T-helper 1 cell (primary cell): Measurements from ENCODE around the gene PDE6H.

Experiments used
- DNase-seq, 5 donors: peaks; one replicate each; pipeline ENCODE4 v3.0.0-alpha.2; 2012 to 2020
- total RNA-seq, 4 donors: gene quantifications; one replicate each; lab custom pipeline; 2026; lab: John Stamatoyannopoulos, UW

Gene PDE6H
- total RNA-seq = 0 reads per million in 4 donors

DNA sequence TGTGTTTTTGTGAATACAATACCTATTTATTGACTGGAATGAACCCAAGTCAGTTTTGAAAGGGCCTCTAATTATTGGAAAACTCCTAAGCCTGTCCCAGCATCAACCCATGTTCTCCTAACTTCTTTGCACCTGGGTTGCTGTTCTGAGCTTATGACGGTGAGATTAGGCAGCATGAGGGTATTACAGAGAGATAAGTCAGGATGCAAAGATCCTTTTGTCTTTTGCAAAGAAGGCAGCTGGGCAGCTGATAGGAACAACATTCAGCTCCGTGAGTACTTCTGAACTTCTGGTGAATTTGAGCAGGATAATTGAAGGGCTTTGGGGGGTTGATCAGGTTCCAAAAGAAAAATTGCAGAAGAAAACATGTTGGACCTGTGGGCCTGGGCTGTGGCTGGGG lies at the start of gene PDE6H:
Gene PDE6H (plus strand): TSS at position 227 of the 400 bp plus-strand sequence. CDS start 4,971 bp downstream, outside the sequence.
- no peak for DNase-seq

DNA sequence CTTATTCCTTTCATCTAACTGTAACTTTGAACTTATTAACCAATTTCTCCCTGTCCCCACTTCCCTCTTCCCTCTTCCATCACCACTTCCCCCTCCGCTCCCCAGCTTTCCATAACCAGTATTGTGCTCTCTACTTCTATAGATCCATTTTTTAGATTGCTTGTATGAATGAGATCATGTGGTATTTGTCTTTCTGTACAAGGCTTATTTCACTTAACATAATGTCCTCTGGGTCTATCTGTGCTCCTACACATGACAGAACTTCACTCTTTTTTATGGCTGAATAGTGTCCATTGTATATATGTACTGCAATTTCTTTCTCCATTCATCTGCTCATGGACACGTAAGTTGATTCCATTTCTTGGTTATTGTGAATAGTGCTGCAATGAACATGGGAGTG lies 48.9 kb upstream of the PDE6H start:
- no peak for DNase-seq

DNA sequence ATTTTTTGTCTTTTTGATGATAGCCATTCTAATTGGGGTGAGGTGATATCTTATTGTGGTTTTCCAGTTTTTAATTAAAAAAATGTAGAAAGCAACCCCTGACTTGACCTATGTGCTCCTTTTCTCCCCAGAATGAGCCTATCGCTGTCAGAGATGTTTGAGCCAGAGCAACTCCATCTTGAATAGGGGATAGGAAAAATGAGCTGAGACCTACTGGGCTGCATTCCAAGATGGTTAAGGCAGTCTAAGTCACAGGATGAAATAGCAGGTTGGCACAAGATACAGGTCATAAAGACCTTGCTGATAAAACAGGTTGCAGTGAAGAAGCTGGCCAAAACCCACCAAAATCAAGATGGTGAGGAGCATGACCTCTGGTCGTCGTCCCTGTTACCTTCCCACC lies 48.3 kb upstream of the PDE6H start:
- DNase-seq = no peak

DNA sequence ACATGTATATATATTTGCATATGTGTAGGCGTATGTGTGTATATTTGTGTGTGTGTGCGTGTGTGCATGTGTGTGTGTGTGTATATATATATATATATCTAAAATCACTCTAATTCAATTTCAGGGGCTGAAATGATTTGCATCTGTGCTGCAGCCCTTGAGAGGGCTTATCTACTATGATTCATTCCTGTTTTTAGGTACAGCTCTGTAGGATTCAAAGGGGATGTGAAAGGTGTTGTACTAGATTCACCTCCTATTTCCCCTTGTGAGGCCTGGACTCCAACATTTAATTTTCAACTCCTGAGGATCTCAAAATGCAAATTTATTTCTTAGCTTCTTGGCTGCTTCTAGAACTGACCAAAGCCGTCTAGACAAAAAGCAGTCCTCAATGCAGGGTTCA lies 45.6 kb upstream of the PDE6H start:
- no peak for DNase-seq

DNA sequence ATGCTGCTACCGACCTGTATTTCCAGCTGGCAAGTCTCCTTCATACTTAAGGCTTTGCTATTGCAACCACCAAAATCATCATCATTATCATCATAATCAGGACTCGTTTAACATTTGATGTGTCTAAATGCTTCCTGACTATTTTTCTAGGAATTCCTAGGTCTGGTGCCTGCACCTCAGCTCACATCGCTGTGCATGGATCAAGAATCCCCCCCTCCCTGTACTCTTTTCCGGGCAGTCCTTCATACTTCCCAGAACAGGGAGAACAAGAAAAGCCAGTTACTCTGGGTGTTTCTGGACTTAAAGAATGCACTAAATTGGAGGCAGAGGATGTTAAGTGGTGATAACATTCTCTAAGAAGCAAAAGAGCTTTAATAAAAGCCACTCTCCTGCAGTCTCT lies 43.9 kb upstream of the PDE6H start:
- no peak for DNase-seq

DNA sequence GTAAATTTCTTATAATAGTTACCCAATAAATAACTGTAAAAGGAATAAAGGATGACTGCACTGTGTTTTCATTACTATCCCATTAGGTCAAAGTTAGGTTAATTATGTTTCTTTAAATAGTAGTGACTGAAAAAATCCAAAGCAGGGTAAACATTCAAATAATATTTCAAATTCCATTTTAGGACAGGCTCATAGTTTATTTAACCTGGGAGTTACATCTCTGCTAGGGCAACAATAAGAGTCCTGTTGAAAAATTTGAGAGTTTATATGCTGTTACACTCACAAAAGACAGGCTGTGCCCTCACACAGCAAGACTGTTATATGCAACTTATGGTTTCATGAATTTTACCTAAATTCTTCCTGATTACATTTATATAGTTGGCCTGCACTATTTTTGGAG lies 42.5 kb upstream of the PDE6H start:
- no peak for DNase-seq

DNA sequence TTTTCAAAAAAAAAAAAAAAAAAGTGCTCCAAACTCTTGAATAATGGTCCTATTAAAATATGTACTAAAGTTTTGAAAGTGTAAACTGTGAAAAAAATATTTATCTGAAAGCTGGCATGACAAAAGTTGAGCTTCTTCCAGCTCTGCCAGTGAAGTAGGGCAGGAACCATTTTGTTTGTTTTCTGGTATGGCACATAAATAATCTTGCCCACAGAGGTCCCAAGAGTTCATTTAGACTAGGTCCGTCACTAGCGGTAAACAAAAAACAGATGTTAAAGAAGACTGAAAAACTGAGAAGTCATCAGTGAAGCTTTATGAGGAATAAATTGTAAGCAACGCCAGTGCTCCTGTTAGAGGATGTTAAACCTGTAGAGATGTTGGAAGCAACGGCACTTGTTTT lies 41.5 kb upstream of the PDE6H start:
- DNase-seq = no peak

DNA sequence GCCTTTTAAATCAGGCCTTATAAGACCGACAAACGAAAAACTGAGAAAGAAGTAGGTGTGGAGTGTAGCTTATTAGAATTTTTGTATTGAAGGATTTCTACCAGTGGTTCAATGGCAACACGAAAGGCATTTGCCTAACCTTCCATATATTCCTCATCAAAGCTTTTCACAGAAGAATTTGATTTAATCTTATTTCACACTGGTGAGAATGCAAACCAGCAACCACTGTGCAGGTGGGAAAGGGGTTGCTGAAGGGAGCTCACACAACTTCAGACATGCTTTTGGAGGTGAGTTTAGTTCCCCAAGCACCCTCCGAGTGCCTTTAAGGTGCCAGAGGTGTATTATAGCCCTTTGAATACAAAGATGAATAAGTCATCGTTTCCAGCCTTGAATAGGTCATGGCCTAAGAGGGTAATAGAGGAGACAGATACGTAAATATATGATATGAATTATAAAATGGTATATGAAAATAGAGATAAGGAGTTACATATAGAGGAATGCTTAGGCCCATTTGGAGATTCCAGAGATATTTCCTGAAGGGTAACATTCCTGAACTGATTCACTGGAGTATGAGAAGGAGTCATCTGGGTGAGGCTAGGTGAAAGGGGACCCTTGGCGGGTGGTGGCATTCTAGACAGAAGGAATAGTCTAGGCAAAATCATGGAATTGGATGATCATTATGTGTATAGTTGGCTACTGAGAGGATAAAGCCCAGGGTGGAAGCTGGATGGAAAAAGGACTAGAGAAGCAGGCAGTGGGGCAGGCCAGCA lies 40.9 kb upstream of the PDE6H start:
- no peak for DNase-seq

DNA sequence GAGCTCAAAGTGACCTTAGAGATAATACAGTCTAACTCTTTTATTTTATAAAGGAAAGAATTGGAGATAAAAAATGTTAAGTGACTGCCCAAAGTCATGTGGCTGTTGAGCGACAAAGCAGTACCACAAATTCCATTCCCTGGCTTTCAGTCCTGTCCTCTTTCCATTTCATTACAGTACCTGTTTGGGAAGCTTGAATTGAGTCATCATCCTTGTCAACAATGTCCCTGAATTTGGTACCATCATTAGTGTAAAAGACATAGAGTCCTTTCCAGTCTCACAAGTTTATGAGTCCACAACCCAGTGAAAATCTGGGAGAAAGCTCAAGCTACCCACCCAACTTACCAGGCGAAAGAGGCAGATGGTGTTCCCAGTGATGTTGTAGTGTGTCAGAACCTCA lies 38.3 kb upstream of the PDE6H start:
- DNase-seq = no peak

DNA sequence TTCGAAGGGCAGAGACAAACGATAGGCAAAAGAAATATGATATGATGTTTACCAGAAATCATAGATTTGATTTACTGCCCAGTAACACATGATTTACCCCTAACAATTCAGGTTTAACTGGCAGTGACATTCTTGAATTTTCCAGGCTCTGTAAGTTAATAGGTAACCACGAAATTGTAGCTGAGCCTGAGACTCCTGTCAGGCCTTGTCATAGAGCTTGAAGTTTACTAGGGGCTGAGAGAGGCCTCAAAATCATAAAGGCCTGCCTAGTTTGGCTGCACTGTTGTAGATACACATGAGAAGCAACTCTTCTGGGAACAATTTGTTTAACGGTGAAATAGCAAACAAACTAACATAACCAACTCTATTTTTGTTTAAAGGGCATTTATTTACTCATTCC lies 37.8 kb upstream of the PDE6H start:
- no peak for DNase-seq

DNA sequence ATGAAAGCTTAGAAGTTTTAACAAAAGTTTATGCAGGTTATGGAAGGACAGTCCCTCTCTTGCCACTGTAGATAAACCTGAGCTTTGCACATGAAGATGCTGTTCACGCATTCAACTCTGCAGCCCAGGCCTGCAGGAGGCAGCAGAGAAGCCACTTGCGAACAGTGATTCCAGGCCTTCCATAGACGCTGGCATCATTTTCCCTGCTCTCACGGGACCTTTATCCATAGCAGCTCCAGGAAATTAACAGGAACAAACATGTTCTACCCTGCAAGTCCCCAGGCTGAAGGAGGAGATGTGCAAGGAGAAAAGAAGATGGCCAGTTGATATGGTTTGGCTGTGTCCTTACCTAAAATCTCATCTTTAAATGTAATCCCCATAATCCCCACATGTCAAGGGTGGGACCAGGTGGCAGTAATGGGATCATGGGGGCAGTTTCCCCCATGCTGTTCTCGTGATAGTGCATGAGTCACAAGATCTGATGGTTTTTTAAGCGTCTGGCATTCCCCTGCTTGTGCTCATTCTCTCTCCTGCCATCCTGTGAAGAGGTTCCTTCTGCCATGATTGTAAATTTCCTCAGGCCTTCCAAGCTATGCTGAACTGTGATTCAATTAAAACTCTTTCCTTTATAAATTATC lies 36.5 kb upstream of the PDE6H start:
- no peak for DNase-seq

DNA sequence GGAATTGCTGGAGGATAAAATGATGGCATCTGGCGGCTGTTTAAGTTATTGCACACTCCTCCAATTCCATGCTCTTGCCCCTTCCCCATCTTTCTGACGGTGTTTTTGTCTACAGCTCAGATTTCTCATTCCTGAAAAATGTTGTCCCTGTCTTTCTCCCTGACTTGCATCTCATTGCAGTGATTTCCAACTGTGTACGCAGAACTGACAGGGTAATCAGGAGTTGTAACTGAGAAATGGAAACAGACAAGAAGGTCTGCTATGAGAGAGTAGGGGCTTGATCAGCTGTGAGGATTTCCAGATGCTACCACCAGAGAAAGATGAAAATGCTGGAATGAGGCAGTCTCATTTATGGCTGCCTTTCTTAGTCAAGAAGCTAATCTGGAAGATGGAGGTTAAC lies 35.8 kb upstream of the PDE6H start:
- no peak for DNase-seq

DNA sequence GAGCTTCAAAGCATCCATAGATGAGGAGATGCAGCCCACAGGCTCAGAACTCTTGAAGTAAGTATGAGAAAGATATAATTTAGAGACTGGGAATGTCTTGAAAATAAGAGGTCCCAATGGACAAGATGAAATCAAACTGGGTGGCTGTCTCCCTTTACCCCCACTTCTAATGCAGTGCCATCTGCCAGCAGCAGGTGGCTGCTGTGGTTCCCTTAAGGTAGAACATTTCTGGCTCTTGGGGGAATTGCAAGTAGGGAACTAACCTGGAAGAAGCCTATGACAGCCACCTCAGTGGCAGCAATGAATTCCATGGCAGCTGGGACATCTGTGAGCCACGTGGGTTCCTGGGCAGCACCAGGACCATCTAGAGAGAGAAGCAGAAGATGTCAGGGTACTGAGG lies 35.2 kb upstream of the PDE6H start:
- DNase-seq = no peak

DNA sequence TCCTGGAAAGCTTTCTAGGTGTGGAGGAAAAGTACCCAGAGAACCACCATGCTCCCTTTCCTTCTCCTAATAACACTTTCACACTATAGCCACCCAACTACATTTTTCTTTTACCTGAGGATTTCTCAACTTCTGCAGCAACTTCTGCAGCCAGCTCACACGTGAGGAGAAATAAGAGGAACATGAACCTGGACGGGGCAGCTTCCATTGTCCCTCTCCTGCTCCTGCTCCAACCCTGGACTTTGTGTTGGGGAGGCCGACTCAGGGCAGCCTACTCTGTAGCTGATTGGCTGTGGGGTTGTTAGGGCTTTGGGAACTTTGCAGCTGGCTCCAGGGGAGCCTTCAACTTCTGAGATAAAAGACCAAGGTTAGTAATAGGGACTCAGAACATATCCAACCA lies 34.5 kb upstream of the PDE6H start, which contains the start of gene ERP27:
Gene ERP27 (minus strand): TSS at position 237 of the 400 bp plus-strand sequence. CDS start 29 bp downstream, at position 208.
- DNase-seq = no peak

DNA sequence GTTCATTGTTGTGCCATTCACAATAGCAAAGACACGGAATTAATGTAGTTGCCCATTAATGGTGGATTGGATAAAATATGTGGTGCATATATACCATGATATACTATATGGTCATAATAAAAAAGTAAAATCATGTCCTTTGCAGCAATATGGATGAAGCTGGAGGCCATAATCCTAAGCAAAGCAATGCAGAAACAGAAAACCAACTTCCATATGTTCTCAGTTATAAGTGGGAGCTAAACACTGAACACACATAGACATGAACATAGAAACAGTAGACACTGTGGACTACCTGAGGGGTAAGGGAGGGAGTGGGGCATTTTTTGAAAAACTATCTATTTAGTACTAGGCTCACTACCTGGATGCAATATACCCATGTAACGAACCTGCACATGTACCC lies 31.5 kb upstream of the PDE6H start:
- DNase-seq = no peak

DNA sequence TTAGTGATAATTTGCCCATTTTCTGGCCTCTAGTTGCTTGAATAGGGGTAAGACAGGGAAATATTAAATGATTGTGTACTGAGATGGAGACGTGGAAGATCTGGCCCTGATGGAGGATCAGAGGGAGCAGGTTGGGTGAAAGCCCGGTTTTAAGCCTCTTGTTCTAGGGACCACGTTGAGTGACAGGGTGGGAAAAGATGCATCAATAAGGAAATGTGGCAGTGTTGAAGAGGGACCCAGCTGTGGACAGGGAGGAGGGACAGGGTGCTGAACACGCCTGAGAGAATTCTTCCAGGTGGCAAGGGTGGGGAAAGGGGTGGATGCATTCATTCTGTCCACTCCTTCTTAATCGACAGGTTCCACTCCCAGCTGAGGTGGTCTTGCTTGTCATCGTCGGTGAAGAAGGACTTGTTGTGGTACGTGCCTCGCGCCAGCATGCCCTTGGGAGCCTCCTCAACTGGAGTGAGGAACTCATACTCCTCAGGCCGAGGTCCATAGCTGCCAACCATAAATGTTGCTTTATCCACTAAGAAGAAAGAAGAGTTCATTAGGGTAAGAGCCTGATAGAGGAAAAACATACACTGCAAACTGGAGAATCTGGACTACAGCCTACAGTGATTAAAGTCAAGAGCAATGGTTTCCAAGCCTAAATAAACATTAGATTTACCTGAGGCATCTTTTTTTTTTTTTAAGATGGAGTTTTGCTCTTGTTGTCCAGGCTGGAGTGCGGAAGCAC lies 30.5 kb upstream of the PDE6H start:
- no peak for DNase-seq

DNA sequence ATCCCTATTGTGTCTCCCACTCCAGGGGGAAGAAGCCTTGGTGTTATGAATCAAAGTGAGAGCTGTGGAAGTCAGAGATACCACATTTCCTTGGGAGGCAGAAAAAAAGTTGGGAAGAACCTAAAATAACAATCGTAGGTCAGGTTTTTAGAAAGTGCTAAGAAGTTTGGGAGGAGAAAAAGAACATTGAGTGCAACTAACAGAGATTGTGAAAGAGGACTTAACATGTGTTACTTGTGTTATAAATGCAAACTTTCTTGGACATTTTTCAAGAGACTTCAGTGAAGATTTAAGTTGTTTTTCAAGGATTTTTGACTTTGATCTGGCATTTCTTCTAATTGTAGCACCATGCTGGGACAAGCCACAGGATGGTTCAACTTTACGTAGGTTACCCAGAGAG lies 26.7 kb upstream of the PDE6H start:
- no peak for DNase-seq

DNA sequence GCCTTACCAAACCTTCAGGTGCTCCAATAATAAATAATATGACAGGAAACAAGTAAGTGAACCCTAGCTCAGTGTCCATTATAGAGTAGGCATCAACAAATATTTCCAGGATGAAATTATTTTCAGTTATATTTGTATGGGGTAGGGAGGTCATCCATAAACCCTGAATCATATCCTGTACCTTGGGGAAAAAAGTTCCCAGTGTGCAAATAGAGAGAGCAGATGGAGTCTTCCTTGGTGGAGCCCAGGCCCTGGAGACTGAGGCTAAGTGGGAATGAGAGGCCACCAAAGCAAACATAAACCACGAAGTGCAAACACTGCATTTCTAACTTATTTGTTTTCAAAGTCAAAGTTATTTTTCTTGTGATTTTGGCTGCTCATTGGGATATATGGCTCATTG lies 26.0 kb upstream of the PDE6H start:
- no peak for DNase-seq

DNA sequence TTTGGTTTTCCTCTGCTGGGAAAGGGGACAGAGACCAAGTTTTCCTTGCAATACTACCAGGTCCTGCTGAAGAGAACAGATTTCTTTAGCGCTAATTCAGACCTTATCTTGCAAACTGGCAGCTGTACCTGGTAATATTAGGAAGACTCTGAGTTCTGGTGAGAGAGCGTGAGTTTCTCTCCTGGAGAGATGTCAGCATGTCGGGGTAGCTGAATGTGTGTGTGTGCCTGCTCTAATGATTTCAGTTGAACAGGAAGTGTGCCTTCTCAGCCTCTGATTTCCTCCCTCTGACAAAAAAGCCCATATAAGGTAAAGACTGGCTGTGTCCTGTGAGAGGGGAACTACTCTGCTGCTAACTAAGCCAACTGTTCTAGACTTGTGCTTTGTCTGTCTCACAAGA lies 24.2 kb upstream of the PDE6H start:
- peak in 4 of 5 donors; percentile 34 to 90 (median 44) for DNase-seq

DNA sequence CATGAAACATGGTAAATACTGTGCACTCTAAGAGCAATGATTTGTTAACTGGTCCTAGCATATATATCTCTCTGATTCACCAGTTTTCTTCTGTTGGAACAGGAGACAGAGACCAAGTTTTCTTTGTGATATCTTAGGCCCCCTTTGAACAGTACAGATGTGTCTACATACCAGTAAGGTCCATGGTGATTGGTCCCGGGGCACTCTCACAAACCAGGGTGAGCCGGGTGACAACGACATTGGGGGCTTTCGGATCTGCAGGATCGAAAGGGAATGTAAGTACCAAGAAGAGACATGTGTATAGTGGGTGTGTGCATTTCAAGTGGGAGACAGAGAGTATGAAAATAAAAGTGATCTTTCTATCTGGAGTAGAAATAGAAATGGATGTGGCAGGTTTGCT lies 23.2 kb upstream of the PDE6H start:
- peak in 1 of 5 donors; percentile 32 for DNase-seq

DNA sequence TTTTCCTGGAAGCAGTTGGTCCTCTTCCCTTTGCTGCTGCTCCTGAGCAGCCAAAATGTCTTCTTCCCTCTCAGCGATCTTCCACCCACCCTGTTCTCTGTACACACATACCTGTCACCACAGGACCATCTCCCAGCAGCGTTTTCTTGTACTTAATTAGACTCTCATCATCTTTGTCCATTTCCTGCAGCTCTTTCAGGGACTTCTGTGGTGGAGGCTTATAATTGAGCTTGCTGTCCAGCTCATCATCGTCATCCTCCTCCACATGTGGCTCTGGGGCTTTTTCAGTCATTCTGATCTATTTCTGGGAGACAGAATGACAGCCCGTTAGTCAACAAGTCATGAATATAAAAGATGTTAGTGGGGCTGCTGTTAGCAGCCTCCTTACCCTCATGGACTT lies 22.4 kb upstream of the PDE6H start:
- DNase-seq = peak in 1 of 5 donors; percentile 51

DNA sequence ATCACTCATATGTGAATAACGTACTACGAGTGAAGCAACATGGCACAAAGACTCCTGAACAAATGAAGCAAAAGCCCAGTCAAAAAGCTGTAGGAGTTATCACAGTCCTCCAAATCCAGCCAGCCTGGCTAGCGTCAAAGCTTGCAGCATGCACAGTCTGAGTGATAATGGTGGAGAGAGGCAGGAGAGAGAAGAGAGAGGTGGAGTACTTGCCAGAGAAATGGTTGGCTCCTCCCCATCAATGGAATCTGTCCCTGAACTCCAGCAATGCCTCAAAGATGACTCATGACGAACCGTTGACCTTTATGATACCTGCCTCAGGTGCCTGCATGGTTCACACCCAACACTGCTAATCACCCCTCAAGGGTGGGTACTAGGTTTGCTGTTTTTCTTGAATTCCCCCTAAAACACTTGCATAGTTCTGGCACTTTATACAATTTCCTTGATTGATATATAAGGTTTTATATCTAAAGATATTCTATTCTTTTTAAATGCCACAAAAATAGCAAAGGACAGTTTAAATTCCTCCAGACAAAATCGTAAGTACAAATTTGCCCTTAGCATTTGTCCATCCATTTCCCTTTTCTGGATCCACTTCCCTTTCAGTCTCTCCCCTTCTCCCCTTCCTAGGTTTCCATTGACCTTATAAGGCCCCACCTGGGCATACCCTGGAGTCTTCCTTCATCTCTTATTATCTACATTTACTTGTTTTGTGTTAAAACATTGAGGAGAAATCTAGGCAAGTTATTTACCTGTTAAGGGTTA lies 21.7 kb upstream of the PDE6H start:
- DNase-seq = peak in 1 of 5 donors; percentile 11

DNA sequence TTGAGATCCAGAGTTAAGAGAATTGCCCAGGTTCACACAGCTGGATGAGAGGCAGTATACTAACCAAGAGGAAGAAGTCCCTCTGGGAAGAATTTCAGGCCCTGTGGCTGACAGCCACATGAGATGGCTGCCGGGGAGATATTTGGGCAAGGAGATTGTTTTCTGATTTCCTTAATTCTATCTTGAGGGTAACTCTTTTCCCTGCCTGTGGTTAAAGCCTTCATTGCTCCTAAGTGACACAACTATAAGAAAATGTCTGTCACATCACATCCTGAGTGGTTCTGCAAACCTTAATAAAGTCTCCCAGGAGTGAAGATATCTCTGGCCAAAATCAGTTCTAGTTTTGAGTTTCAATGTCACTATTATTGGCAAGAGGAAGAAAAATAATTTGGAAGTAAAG lies 21.0 kb upstream of the PDE6H start:
- no peak for DNase-seq
